ENCODE results near the gene SPDYE4.

DNA sequence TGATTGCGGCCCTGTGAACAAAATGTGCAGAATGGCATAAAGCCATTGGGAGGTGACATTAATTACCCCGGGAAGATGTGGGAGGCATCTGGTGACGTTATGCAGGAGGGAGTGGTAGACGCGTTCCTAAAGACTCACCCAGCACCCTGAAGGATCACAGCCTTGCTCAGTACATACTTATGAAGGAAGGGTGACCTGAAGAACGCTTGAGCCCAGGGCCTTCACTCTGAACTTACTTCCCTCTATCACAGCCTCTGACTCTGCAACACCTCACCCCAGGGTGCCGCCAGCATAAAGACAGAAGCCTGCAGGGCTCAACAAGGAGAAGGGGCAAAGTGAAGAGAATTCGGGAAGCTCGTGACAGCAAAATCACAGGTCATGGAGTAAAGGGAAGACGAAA lies 31.4 kb upstream of the SPDYE4 start:
- TF ChIP-seq CTCF (conservative IDR thresholded peaks at IDR 0.05; ENCODE audit: low read length) (no peak), EZH2phosphoT487 (IDR thresholded peaks at IDR 0.05; ENCODE audit: borderline replicate concordance) (no peak)
